DND-41 (cell line): ENCODE data around the gene COL19A1.

ENCODE experiments used
- CTCF ChIP-seq: IDR thresholded peaks from 2 replicates; pipeline ENCODE4 v1.5.1; 2012; ENCODE audit warnings: borderline replicate concordance, low read length, moderate library complexity, mild to moderate bottlenecking; ENCODE audit not compliant: poor library complexity, severe bottlenecking; ENCODE audit errors: extremely low read depth
- EZH2 ChIP-seq: IDR thresholded peaks from 3 replicates; pipeline ENCODE4 v1.6.1; 2012; ENCODE audit warnings: borderline replicate concordance, low read depth, mild to moderate bottlenecking, moderate library complexity, low read length, inconsistent platforms; ENCODE audit not compliant: severe bottlenecking

GRCh38 chr6:70188202-70188601 lies 321.8 kb downstream of the COL19A1 start:
- no peak for TF ChIP-seq CTCF
- TF ChIP-seq EZH2: no peak
